ENCODE measurements around the gene OR10G6.
"Not testable (repeated sequence)": the region's sequence is repeated elsewhere in the genome, so short reads cannot be mapped to it uniquely, and the experiment has no call there.

The OR10G6 gene, protein sequence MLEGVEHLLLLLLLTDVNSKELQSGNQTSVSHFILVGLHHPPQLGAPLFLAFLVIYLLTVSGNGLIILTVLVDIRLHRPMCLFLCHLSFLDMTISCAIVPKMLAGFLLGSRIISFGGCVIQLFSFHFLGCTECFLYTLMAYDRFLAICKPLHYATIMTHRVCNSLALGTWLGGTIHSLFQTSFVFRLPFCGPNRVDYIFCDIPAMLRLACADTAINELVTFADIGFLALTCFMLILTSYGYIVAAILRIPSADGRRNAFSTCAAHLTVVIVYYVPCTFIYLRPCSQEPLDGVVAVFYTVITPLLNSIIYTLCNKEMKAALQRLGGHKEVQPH

DNA sequence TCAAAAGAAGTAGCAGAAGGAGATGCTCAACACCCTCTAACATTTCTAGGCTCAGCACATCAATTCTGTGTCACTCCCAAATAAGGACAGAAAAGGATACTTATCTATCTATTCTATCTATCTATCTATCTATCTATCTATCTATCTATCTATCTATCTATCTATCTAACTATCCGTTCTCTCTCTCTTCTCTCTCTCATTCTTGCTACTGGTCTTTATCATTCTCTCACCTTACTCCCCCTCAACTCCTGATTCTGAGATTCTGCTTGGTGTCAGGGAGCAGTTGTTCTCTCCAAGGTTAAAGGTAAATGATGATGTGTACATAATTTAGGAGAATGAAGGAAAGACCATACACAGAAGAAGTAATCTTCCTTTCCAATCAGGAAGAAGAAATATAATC is at the start of gene OR10G6:
Gene OR10G6, minus strand, starts transcription at position 43 of the 400 bp plus-strand sequence. Its CDS starts 0 bp downstream, at position 43.
- DNase-seq (ENCODE audit: low read depth in 2 of 2), result no peak

DNA sequence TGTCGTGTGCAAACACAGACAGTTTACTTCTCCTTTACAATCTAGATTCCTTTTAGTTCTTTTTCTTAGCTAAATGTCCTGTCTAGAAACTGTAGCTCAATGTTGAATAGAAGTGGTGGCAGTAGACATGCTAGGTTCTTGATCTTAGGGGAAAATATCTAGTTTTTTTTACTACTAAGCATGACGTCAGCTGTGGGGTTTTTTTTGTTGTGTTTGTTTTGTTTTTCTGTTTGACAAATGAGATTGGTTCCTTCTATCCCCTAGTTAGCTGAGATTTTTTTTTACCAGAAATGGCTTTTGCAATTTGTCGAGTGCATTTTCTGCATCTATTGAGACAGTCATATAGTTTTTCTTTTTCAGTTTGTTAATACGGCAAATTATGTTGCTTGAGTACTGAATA is 48.5 kb upstream of the OR10G6 start:
- no peak for DNase-seq (ENCODE audit: low read depth in 2 of 2)

DNA sequence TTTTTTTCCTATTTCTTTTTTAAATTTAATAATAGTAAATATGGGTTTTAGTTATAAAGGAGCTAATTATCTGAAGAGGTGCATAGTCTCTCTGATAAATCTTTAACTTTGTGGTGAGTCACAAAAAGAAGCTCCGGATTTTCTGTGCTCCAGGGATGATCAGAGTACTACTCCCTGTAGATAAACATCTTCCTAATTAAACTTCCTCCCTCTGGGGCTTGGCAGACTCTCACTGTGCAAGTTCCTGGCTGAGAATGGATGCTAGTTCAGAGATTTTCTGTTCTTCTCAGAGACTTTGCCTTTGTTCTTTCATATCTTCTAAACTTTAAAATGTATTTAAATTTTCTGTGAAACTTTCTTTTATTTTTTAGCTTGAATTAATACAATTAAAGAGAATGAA is 46.3 kb upstream of the OR10G6 start, which contains the start of gene OR10G7:
Gene OR10G7, minus strand, starts transcription at position 72 of the 400 bp plus-strand sequence. CDS start 2,324 bp downstream, outside the sequence.
- DNase-seq (ENCODE audit: low read depth in 2 of 2), result no peak

DNA sequence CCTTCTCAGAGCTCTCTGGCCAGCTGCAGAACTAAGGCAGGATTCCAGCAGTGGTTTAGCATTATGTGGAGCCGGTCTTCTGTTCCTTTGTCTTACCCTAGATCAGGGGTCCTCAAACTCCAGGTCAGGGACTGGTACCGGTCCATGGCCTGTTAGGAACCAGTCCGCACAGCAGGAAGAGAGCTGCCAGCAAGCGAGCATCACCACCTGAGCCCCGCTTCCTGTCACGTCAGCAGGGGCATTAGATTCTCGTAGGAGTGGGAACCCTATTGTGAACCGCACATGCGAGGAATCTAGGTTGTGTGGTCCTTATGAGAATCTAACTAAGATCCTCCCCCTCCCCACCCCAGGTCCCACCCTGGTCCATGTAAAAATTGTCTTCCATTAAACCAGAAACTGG is 44.6 kb upstream of the OR10G6 start:
- no peak for DNase-seq (ENCODE audit: low read depth in 2 of 2)

DNA sequence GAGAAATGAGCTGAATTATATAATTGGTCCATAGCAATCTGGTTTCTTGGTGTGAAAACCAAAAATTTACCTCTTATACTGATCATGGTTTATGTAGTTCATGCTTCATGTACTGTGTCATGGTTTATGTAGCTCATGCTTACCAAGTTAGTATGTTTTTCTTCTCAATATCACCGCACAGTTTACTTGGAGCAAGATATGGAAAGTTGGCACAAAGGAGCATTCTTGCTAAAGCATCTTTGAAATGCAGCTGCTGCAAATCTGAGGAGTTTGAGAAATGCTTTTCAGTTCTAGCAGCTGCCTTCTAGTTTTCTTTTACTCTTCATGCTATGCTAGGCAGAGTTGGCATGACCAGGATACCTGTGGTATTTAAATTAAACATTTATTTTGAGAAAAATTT is 41.7 kb upstream of the OR10G6 start:
- DNase-seq (ENCODE audit: low read depth in 2 of 2), result no peak

DNA sequence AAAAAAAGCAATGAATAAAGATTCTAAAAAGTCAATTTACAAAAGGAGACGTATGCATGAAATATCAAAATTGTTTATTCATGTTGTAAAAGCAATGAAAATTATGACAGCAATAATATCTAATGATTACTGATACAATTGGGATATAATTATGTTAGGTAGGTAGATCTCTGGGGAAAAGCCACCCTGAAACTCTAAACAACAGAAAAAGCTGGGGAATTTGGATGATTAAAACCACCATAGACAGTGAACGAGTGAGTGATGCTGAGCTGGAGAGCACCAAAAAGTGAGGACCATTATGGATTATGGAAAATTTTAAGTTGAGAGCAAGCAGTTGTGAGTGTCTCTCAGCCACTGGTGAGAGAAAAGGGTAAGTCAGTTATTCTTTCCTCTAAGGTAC is 31.5 kb upstream of the OR10G6 start, which contains the start of gene OR10G8:
Gene OR10G8, plus strand, starts transcription at position 301 of the 400 bp plus-strand sequence. CDS start 2,825 bp downstream, outside the sequence.
- no peak for DNase-seq (ENCODE audit: low read depth in 2 of 2)

DNA sequence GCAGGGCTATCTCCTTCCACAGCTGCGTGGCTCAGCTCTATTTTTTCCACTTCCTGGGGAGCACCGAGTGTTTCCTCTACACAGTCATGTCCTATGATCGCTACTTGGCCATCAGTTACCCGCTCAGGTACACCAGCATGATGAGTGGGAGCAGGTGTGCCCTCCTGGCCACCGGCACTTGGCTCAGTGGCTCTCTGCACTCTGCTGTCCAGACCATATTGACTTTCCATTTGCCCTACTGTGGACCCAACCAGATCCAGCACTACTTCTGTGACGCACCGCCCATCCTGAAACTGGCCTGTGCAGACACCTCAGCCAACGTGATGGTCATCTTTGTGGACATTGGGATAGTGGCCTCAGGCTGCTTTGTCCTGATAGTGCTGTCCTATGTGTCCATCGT is 20.9 kb upstream of the OR10G6 start:
- DNase-seq (ENCODE audit: low read depth in 2 of 2), result not testable (repeated sequence)

DNA sequence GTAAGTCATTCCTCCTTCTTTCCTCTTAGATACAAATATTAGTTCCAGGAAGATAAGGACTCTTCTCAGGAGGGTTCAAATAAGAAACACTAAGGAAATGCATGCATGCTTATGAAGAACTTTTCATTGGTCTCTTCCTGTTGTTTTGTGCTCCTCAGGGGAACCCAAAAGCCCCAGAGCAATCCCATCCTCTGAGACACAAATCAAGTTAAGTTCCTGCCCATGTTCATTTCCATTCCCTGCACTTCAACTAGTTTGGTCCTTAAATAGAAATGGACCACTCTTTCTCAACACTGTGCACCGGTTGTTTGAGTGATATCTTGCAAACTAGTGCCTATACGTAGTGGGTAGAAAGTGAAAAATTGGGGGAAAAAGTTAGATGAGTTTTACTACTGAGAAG is 17.7 kb upstream of the OR10G6 start, which contains the start of gene OR10G4:
Gene OR10G4, plus strand, starts transcription at position 301 of the 400 bp plus-strand sequence. CDS start 2,578 bp downstream, outside the sequence.
- no peak for DNase-seq (ENCODE audit: low read depth in 2 of 2)

DNA sequence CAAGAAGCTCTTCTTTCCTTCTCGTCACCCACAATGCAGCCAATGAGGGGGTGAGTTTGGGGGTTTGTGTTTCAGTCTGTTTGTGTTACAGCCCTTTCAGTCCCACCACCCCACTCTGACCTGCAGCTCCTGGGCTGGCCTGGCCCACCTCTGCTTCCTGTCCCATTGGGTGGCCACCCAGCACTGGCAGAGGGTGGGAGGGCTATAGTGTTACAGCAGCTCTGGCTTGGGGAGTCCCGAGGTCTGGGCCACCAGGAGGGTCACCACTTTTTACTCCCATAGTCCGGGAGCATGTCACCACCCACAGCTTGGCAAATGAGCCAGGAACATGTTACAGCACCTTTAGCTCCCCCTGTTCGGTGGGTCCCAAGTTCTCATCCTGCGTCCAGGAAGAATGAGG is 15.7 kb downstream of the OR10G6 start:
- no peak for DNase-seq (ENCODE audit: low read depth in 2 of 2)

DNA sequence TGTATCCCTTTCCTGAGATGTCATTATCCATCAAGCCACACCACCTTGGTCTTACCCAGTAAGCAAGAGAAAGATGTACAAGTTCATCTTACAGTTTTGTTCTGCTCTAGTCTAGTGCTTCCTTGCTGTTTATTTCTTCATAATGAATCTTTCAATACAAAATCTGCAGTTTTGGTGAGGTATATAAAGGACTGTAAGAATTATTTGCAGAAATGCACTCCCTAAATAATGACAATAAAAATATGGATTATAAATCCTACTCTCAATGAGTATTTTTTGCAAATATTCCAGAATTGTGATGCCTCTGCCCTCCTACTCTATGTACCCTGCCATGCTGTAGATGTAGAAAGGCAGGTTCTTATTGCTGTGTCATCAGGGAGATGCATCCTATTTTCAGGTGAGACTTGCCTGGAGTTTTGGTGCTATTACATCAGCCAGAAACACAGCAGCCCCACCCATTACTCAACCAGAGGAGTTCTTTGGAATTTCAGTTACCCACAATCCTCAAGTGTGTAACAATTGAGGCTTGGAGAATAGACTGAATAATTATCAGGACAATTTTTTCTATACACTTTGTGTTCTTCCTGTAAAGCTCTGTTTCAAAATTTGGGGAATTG is 17.1 kb downstream of the OR10G6 start, which contains the start of gene OR10S1:
Gene OR10S1, minus strand, starts transcription at position 51 of the 617 bp plus-strand sequence. CDS start 117 bp downstream, outside the sequence.
- no peak for DNase-seq (ENCODE audit: low read depth in 2 of 2)

DNA sequence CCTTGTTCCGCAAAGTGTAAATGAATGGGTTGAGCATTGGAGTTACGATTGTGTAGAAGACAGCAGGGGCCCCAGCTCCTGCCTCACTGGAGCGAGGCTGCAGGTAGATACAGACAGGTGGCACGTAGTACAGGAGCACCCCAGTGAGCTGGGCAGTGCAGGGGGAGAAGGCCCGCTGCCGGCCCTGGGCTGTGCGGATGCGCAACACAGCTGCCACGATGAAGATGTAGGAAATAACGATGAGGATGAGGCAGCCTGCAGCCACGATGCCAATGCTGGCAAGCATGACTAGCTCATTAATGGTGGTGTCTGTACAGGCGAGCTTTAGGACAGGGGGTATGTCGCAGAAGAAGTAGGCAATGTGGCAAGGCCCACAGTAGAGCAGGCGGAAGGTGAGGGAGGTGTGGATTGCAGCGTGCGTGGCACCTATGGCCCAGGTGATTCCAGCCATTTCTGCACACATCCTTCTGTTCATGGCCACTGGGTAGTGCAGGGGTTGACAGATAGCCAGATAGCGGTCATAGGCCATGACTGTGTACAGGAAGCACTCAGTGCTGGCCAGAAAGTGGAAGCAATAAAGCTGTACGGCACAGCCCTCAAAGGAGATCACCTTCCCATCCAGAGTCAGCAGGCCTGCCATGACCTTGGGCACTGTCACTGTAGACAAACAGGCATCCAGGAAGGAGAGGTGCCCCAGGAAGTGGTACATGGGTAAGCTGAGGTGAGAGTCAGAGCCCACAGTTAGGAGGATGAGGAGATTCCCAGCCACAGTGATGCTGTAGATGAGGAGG is 18.0 kb downstream of the OR10G6 start:
- DNase-seq (ENCODE audit: low read depth in 2 of 2), result no peak

DNA sequence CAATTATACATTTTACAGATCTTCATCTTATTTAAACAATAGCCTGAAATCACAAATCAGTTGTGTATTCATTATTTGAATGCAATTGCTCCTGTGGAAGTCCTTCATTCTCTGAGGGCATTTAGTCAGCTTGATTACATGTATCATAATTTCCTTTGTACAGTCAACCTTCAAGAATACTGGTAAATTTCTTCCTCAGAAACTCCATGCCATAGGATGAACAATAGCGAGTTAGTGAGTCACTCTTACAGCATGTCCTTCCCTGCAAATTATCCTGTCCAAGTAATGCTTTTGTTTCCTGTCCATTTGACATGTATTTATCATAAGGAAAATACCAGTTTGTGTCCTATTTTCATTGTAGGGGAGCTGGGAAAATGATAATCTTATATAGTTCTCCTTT is 21.1 kb downstream of the OR10G6 start:
- no peak for DNase-seq (ENCODE audit: low read depth in 2 of 2)

DNA sequence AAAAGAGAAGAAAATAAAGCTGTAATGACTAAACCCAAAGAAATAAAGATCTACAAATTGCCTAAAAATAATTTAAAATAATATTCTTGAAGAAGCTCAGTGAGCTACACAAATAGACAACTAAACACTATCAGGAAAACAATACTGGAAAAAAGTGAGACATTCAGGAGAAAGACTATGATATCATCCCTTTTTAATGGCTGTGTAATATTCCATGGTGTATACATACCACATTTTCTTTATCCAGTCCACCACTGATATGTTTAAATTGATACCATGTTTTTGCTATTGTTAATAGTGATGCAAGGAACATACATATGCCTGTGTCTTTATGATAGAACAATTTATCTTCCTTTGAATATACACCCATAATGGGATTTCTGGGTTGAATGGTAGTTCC is 38.2 kb downstream of the OR10G6 start:
- DNase-seq (ENCODE audit: low read depth in 2 of 2), result no peak

DNA sequence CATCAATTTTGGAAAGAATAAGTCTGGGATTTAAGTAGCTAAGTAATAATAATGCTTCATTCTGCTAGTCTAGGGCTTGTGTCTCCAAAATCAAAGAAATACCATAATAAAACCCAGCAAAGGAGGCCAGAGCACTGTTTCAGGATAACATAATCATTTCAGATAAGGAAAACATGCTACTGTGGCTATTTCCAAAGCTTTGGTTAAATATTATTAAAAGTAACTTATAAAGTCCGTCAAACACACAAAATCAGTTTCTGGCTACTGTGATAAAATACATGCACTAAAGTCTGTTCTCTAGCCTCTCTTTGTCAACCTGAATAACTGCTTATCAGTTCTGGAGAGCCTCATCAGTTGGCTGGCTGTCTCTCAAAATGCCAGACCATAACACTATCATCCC is 49.8 kb downstream of the OR10G6 start:
- DNase-seq (ENCODE audit: low read depth in 2 of 2), result no peak

Data from activated CD4-positive, alpha-beta T cell treated with anti-CD3 and anti-CD28 coated beads for 24 hours (primary cell).